IMR-90 (cell line): ENCODE measurements around the gene SLC48A1.

Source experiments
- CTCF ChIP-seq: conservative IDR thresholded peaks from 2 replicates; pipeline ENCODE4 v1.5.1; 2012; ENCODE audit warnings: mild to moderate bottlenecking, low read depth, low read length, improper control_type of control experiment
- FOS ChIP-seq: fragments of 150-350 bp; IDR thresholded peaks from 2 replicates; pipeline ENCODE4 v1.6.1; 2016; ENCODE audit warnings: low read depth, low read length
- MAFK ChIP-seq: IDR thresholded peaks from 2 replicates; pipeline ENCODE4 v1.6.1; 2012; ENCODE audit warnings: low read depth, low read length, improper control_type of control experiment
- MXI1 ChIP-seq: IDR thresholded peaks from 2 replicates; pipeline ENCODE4 v1.6.1; 2012; ENCODE audit warnings: low read depth, mild to moderate bottlenecking, low read length, moderate library complexity, borderline replicate concordance
- POLR2A ChIP-seq: IDR thresholded peaks from 2 replicates; pipeline ENCODE4 v1.6.1; 2012; ENCODE audit warnings: mild to moderate bottlenecking, low read depth, low read length
- RCOR1 ChIP-seq: IDR thresholded peaks from 2 replicates; pipeline ENCODE4 v1.6.1; 2012; ENCODE audit warnings: mild to moderate bottlenecking, low read length, improper control_type of control experiment; ENCODE audit not compliant: insufficient replicate concordance
- USF2 ChIP-seq: fragments of 150-350 bp; IDR thresholded peaks from 2 replicates; pipeline ENCODE4 v1.6.1; 2017; ENCODE audit warnings: mild to moderate bottlenecking, antibody characterized with exemption, low read length, low read depth

GRCh38 chr12:47808050-47808449 lies 35.0 kb downstream of the SLC48A1 start:
- TF ChIP-seq CTCF (no peak), USF2 (no peak), POLR2A (no peak), MAFK (no peak), MXI1 (0 out of 2 replicates have a peak, but pooled peaks have one; percentile 20), RCOR1 (peak; percentile 17), FOS (no peak)
